GM12872 (cell line): ENCODE measurements around the gene NEU2.

Experiments
- CTCF ChIP-seq: IDR thresholded peaks from 3 replicates; pipeline ENCODE4 v1.5.1; 2011; ENCODE audit warnings: low read depth, mild to moderate bottlenecking, low read length, moderate library complexity; ENCODE audit not compliant: insufficient read depth

Gene NEU2

DNA sequence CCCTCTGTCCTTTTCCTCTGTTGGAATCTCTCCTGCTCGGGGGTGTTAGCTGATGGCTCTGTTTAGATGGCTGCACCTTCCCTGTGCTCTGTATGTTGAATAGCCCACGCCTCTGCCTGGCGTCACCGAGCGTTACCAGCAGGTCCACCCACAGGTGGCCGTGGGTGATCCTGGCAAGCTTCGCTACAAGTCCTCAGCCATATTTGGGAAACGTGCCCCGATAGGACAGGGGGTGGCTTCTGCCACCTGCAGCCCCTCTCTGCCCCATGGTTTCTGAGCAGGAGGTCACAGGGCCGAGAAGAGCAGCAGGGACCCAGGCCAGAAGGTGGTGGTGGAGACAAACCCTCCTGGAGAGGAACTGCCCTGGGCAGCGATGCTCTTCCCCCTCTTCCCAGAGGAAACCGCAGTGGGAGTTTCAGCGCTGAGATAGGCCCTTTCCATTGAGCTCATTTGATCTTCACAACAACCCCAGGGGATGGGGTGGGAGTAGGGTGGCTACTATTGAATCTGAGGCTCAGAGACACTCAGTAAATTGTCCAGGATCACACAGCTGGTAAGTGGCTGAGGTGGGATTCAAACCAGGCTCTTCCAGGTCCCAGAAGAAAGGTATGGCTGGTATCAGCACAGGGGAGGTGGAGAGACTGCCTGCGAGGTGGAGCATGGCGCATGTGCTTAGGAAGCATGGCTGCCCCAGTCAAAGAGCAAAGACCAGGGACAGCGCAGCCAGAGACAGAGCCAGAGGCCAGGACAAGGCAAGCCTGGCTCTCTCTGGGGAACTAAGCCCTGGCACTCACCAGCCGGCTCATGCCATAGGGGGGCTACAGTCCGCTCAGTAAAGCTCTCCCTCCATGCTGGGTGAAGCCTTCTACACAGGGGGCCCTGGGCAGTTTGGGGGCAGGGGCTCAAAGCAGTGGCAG lies 34.5 kb upstream of the NEU2 start:
- no peak for TF ChIP-seq CTCF

DNA sequence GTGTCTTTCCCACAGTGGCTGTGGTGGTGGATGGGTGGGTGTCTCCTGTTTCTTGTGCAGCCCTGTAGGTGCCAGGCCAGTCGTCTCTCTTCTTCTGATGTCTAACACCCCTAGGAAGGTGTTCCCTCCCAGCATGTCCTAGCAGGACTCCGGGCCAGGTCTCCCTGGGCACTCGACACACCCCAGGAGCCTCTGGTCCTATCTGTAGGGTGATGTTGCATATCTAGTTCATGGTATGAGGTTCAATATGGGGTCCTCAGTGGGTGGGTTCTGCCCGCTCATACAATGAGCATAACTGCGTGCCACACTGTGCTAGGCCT lies 33.8 kb upstream of the NEU2 start:
- TF ChIP-seq CTCF, result no peak

- peak; percentile 19; the same call in 1 of the 3 replicates for TF ChIP-seq CTCF
These were observed 33.1 kb upstream of the NEU2 start for GRCh38 chr2:232999354-232999753.

DNA sequence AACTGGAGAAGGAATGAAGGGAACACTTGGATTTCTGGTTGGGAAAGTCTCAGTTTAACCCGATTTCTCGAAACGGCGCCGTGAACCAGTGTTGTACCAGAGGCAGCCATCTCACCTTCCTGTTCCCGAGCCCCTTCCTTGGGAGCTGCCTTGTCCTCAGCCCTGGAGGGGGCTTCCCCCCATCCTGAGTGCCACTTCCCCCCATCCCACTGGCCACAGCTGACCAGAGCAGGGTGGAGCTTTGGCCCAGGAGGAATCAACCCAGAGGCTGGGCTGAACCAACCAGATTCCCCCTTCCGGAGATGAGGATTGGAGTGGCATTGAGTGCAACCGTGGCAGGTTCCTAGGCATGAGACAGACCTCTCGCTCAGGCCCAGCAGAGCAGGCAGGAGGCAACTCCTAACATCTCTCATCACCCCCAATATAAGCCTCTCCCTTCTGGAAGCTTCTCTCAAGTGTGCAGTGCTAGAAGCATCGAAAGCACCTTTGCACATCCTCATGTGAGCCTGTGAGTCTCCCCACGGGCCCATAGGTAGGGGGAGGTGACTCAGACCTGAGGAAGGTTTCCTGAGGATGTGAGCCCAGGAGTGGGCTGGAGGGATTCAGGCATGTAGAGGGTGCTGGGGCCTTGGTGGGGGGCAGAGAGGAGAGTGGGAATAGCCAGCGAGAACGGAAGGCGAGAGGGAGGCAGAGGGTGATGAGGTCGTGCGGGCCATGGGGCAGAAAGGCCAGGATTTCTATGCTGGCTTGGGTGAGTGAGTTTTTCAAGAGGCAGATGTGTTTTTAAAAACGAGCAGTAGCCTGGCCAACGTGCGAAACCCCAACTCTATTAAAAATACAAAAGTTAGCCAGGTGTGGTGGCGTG lies 31.4 kb upstream of the NEU2 start:
- TF ChIP-seq CTCF, result no peak

DNA sequence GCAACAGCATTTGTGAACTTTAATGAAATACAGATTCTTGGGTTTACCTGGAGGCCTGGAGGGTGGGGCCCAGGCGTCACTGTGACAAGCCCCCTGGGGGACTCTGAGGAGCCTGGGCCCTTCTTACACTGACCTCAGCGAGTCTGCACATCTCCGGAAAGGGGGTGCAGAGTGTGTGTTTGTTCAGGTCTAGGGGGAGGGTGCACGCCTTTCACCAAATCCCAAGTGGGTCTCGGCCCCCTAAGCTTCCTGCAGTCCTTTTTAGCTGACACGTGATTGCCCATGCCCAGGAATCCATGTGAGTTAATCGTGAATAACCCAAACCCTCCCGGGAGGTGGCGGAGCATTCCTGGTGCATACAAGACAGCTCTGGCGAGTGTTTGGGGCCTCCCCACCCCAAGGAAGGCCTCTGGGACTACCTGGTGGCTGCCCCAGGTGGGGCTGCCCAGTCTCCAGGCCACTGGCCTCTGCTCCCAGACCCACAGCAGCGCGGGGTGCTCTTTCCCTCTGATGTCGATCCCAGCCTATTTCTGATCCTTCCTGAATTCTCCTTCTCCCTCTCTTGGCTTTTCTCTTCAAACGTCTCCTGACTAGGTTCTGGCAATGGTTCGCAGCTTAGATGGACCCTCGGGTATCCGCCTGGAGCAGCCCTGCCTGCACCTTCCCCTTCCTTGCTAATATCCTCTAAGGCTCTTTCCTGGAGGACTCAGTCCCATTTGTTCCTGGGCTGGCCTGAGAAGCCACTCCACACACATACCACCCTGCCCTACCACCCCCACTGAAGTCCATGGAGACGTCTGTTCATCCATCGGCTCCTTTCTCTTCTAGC lies 29.4 kb upstream of the NEU2 start:
- TF ChIP-seq CTCF, result no peak

DNA sequence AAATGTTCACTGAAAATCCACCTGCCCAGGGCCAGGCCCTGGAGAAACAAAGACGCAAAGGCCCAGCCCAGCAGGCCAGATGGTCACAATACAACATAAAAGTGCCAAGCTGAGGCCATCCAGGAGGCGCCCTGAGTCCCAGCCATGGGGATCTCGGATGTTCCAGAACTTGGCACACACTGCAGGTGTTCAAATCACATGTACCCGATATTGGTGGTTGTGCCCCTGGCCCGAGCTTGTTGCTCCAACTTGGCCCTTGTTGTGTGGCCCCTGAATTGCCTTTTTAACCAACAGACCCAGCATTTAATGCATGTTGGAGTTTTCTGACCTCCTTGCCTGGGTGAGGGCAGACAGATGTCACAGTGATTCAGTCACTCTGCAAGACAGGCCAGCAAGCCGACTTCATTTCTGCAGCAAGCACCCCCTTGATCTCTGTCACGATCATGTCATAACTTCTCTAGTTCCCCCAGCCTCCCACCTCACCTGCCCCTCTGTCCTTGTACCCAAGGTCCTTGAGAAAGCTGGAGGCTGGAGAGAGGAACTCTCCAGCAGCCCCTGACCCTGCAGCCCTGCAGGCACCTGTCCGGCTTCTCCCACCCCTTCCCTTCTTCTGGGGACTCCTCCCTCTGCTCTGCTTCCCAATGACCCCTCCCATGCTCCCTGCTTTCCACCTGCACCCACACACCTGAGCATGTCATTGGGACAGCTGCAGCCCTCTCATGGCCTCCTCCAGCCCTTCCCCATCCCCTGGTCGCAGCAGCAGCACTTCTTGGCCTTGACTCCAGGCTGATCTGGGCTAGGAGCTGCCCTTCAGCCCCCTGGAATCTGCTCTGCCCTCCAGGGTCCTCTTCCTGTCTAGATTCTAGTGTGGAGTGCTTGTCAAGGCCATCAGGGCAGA lies 28.6 kb upstream of the NEU2 start:
- TF ChIP-seq CTCF, result no peak
